GM19043 (cell line): Measurements from ENCODE around the gene APMAP.

Source experiments
- ATAC-seq: cut with Tn5 transposase; IDR thresholded peaks from one replicate; pipeline ENCODE4 v1.9.1; 2021; ENCODE audit warnings: low read depth; ENCODE audit not compliant: unreplicated experiment

APMAP gene, protein sequence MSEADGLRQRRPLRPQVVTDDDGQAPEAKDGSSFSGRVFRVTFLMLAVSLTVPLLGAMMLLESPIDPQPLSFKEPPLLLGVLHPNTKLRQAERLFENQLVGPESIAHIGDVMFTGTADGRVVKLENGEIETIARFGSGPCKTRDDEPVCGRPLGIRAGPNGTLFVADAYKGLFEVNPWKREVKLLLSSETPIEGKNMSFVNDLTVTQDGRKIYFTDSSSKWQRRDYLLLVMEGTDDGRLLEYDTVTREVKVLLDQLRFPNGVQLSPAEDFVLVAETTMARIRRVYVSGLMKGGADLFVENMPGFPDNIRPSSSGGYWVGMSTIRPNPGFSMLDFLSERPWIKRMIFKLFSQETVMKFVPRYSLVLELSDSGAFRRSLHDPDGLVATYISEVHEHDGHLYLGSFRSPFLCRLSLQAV

DNA sequence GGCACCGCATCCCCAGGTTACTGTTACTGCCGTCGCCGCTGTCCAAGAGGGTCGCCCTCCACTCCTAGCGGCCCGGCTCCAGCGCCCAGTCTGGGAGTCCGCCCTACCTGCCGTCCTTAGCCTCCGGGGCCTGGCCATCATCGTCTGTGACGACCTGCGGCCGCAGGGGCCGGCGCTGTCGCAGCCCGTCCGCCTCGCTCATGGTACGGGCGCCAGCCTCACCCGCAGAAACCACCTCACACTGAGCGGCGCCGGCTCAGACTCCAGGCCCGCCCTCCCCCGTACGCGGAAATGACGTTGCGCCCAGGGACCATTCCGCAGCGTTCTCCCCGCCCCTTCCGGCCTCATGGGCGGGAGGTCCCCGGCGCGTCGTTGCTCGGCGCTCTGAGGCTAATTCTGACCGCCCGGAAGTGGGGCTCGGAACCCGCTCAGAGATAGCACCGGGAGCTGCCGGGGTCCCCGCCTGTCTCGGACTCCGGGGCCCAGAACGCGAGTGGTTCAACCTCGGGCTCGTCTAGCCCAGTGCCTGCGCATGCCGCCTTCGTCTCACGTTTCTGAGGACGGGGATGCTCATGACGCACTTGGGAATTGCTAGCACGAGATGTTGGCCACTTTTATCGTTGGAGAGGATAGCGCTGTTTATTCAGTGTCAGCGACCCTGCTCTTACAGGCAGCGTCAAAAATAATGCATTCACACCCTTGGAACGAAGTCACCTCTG lies at the start of gene APMAP:
TSS of gene APMAP (minus strand) at position 265 of the 719 bp plus-strand sequence. CDS start at position 202, 63 bp downstream.
- ATAC-seq = peak; percentile 94

DNA sequence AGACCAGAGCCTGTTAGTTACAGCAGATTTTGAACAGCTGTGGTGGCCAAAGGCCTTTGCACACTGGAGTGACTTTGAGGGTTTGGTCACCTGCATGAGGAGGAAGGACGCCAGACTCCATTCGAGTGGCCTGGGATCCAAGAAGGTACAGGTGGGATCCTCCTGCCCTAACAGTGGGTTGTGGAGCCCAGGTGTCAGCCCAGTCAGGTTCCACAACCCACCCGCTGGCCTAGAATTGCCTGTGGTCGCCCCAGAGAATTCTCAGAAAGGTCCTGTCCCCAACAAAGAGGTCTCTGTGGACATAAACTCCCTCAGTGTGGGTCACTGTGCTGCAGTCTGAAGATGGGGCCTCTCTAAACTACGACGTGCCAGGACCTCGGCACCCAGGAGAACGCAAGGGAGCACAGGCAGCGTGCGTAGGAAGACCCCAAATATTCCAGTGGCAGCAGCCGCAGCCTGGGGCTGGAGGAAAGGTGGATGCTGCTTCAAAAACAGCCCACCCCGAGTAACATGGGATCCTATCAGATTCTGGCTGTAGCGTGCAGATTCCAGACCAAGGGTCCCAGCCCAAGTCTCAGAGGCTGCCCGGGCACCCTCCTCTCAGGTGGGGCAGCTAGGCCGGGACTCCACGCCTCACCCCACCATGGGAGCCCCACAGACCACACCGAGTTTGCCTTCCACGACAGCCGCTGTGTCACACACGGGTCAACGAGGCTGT lies 49.4 kb upstream of the APMAP start:
- no peak for ATAC-seq

GRCh38 chr20:25040438-25040831 lies 47.9 kb upstream of the APMAP start:
- no peak for ATAC-seq

- ATAC-seq = no peak
These were observed 47.3 kb upstream of the APMAP start for GRCh38 chr20:25039697-25040437.

GRCh38 chr20:25038591-25039015 lies 46.1 kb upstream of the APMAP start:
- ATAC-seq = no peak

DNA sequence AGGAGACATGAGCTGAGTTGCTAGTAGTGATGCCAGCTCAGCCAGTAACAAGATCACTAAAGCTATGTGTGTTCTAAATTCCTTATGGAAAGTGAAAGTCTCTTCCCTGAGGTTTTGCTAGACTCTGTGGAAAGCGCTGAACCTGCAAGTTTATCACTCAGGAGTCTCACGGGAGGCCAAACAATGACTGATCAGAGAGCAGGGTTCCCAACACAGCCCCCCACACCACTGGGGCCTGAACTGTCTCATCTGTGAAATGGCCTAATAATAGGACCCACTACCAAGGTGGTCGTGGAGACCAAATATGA lies 45.5 kb upstream of the APMAP start:
- no peak for ATAC-seq

DNA sequence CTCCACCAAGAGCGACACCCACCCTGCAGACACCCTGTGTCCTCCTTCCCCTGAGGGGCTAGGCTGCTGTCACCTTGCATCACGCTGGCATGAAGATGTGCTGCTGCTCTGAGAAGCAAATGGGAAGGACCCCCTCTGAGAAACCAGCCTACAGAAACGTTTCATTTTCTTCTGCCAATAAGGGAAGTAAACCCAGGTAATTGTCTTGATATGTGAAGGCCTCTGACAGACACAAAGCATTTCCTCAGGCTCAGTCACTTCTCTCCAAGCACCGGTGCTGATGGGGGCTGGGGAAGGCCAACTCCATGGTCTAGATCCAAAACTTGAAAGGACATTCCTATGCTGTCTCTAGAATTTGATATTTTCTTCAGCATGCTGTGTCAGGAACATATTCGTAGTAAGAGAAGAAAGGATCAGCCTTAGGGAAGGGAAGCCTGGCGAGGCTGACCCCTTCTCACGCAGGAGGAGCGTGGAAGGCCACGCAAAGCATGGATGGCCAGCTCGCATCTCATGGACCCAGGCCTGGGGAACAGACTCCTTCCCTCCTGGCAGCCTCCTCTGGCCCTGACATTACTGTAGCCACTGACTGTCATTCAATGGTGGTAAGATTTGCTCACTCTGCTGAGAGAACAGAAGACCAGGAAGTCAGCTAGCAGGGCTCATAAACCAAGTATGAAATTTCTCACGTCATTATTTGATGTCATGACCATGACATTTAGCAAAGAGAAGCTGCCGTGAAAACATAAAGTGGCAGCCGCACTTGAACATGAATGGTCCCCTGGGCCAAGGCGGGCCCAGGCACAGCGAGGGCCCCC lies 44.9 kb upstream of the APMAP start:
- ATAC-seq = no peak

DNA sequence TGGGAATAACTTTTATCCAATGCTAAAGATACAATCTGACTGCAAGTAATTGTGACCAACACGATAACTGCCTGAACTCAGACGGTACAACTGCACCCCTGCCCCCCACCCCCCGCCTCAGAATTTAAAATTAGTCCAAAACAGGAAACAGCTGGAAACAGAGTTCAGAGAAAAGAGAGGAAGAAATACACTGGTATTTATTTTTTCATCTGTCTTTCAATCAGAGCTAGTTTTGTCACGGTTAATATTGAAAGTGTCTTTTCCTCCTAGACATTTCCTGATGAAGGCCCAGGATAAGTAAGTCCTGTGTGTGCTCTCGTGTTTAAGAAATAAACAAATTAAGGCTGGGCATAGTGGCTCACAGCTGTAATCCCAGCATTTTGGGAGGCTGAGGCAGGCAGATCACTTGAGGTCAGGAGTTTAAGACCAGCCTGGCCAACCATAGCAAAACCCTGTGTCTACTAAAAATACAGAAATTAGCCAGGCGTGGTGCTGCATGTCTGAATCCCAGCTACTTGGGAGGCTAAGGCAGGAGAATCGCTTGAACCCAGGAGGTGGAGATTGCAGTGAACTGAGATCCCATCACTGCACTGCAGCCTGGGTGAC lies 43.9 kb upstream of the APMAP start:
- peak; percentile 27 for ATAC-seq

DNA sequence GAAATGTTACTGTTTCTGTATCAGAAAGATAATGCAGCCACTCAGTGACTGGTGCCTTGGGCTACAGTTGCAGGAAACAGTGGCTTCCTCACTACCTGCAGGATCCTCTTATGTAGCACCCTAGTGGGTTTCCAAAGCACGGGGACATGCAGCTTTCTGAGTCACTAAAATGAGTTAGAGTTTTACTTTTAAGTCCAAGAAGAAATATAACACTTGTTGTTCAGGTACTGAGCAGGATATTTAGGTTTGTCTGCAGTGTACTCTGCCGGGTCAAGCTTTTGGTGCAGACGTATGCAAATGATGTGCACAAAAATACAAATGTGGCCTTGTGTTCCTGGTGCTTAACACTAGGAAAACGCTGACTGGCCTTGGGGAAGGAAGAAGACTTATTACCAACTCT lies 43.4 kb upstream of the APMAP start:
- ATAC-seq = peak; percentile 50

GRCh38 chr20:25033924-25034300 lies 41.4 kb upstream of the APMAP start:
- ATAC-seq = no peak

GRCh38 chr20:25033265-25033923 lies 40.8 kb upstream of the APMAP start:
- ATAC-seq = no peak

DNA sequence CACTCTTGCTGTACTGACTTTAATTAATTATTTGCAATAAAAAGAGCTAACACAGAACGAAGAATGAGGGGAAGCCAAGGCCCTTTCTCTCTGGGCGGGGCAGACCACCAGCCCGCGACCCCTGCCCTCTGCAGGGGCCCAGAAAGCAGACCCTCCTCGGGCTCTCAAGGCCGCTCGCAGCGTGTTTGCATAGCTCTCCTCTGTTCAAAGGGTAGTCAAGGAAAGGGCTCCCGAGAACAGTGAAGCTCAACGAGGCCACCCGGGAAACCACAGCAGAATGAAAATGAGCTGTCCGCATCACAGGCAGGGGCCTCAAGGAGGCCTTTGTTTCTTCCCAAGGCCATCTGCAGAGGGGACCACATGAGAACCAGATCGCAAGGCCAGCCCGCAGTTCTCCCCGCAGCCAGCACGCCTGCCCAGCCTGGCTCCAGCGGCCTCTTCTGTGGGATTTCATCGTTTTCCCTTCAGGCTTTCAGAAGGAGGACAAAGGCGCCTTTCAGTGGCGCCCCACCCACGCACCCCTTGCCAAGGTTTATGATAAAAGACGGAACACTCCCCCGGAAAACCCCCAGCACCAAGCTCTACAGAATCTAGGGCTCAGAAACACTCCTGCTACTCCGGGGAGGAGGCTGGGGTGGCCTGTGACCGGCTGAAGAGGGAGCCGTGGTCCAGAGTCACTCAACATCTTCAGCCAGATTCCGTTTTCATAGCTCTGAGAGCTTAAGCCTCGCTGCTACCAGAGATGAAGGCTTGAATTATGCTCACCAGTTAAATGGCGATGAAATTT lies 40.1 kb upstream of the APMAP start:
- no peak for ATAC-seq

GRCh38 chr20:25032065-25032477 lies 39.5 kb upstream of the APMAP start:
- no peak for ATAC-seq

GRCh38 chr20:25031241-25031640 lies 38.7 kb upstream of the APMAP start:
- ATAC-seq = no peak

GRCh38 chr20:25030649-25031207 lies 38.2 kb upstream of the APMAP start:
- ATAC-seq = no peak

- no peak for ATAC-seq
These were observed 37.6 kb upstream of the APMAP start for GRCh38 chr20:25030007-25030648.

- ATAC-seq = no peak
These were observed 33.5 kb upstream of the APMAP start for GRCh38 chr20:25025986-25026605.
